ENCODE results near the gene DHX29. TPM values are rescaled to one million over a fixed set of nuclear protein-coding genes. Genes with fewer than 3 reads are reported as not detected.

Gene DHX29
- total RNA-seq, 2 experiments from 2014 or later, result 13.0 to 15.5 TPM

- H3K9me3 Mint-ChIP-seq, result no peaks in the 10 kb centered on the region
- no peaks in the 10 kb centered on the region for H3K4me1 Mint-ChIP-seq
- ChIA-PET POLR2A (no interaction called here), CTCF (no interaction called here)
- no peak for DNase-seq
- H3K27ac Mint-ChIP-seq, result no peak overlapping the region
- H3K27me3 Mint-ChIP-seq, result peaks cover 44% of the 10 kb centered on the region
- H3K36me3 Mint-ChIP-seq (ENCODE audit: low read depth), result no peaks in the 10 kb centered on the region
- no peak overlapping the region for H3K4me3 Mint-ChIP-seq
Measured at GRCh38 chr5:55241746-55242145, 65.7 kb downstream of the DHX29 start.

DNA sequence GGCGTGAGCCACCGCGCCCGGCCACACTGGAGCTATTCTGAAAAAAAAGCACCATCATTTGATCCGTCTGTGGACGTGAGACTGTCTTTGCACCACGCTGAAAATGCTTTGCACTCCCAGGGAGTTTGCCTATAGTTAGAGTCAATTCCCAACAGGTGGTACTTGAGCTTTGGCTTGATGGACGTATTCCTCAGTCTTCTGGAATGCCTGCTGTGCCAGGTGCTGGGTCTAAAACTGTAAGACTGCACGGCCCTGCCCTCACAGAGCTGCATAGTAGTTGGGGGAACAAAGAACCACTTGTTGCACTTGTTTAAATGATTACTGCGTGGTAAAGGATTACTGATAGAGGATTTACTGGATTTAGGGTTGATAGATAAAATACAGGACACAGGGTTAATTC, 70.7 kb downstream of the DHX29 start:
- Mint-ChIP-seq H3K4me1 (peaks cover 14% of the 10 kb centered on the region), H3K36me3 (ENCODE audit: low read depth) (no peaks in the 10 kb centered on the region), H3K9me3 (no peaks in the 10 kb centered on the region), H3K4me3 (no peak overlapping the region), H3K27ac (no peak overlapping the region), H3K27me3 (peaks cover 60% of the 10 kb centered on the region)
- DNase-seq, result no peak
- CTCF ChIA-PET, result no interaction called here
- POLR2A ChIA-PET, result no interaction called here

- no peak overlapping the region for H3K27ac Mint-ChIP-seq
- ChIA-PET CTCF (interaction anchor here (1.6 to 3.3 kb wide), 4 partner anchors 9 to 63 kb away, joined by 4 to 19 read pairs (median 7); no protein-coding TSS in a partner anchor), POLR2A (interaction anchor here (0.9 to 1.5 kb wide), 2 partner anchors 15 to 73 kb away, joined by 3 to 5 read pairs; partner anchors contain the start of gene DHX29)
- H3K27me3 Mint-ChIP-seq, result peaks cover 71% of the 10 kb centered on the region
- H3K4me1 Mint-ChIP-seq, result peaks cover 30% of the 10 kb centered on the region
- H3K9me3 Mint-ChIP-seq, result no peaks in the 10 kb centered on the region
- no peak for DNase-seq
- no peaks in the 10 kb centered on the region for H3K36me3 Mint-ChIP-seq (ENCODE audit: low read depth)
- peak overlapping the region; percentile 58 for H3K4me3 Mint-ChIP-seq
Measured at GRCh38 chr5:55234121-55234700, 73.3 kb downstream of the DHX29 start.

- DNase-seq, result peak; percentile 64
- peak within 1 kb of the TSS; percentile 69 for H3K4me3 Mint-ChIP-seq
- no peaks in the 10 kb centered on the region for H3K9me3 Mint-ChIP-seq
- H3K27me3 Mint-ChIP-seq, result peaks cover 75% of the 10 kb centered on the region
- H3K36me3 Mint-ChIP-seq (ENCODE audit: low read depth), result no peaks in the 10 kb centered on the region
- peaks cover 30% of the 10 kb centered on the region for H3K4me1 Mint-ChIP-seq
- ChIA-PET POLR2A (interaction anchor here (1.5 kb wide), 1 partner anchor 74 kb away, joined by 5 read pairs; the partner anchor contains the start of gene DHX29), CTCF (interaction anchor here (1.1 to 3.3 kb wide), 7 partner anchors 8 to 126 kb away, joined by 3 to 19 read pairs (median 7); partner anchors contain the start of genes DHX29 and MTREX)
- no peak within 1 kb of the TSS for H3K27ac Mint-ChIP-seq
Measured at GRCh38 chr5:55232985-55233928, 74.2 kb downstream of the DHX29 start, which contains the start of gene CCNO. TSS of gene CCNO (minus strand) at chr5:55233608. CDS start at chr5:55233523, 85 bp downstream.

- Mint-ChIP-seq H3K4me1 (peaks cover 37% of the 10 kb centered on the region), H3K36me3 (ENCODE audit: low read depth) (no peaks in the 10 kb centered on the region), H3K27ac (no peak overlapping the region), H3K9me3 (no peaks in the 10 kb centered on the region), H3K4me3 (peak overlapping the region; percentile 69), H3K27me3 (peaks cover 80% of the 10 kb centered on the region)
- ChIA-PET POLR2A (interaction anchor here (1.5 kb wide), 1 partner anchor 75 kb away, joined by 5 read pairs; the partner anchor contains the start of gene DHX29), CTCF (interaction anchor here (0.9 to 3.3 kb wide), 8 partner anchors 7 to 127 kb away, joined by 3 to 19 read pairs (median 7); partner anchors contain the start of genes DHX29 and MTREX)
- DNase-seq, result no peak
Measured at GRCh38 chr5:55232271-55232984, 75.1 kb downstream of the DHX29 start.

DNA sequence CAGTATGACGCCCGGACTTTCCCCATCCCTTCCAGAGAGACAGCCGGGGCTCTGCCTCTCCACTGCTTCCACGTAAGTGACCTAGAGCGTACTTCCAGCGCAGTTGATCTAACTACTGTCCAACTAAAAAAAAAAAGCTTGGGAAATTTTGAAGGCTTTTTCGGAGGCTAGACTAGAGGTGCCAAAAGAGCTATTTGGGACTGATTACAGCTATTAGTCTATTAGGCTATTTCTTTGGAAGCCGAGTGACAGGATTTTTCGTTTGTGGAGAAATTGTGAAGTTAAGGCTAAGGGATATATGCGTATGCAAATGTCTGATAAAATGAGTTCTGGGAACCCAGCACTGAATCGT, 75.6 kb downstream of the DHX29 start:
- peaks cover 79% of the 10 kb centered on the region for H3K27me3 Mint-ChIP-seq
- no peaks in the 10 kb centered on the region for H3K9me3 Mint-ChIP-seq
- H3K4me1 Mint-ChIP-seq, result peaks cover 37% of the 10 kb centered on the region
- CTCF ChIA-PET, result interaction anchor here (0.9 to 3.3 kb wide), 7 partner anchors 12 to 365 kb away, joined by 3 to 19 read pairs (median 4); partner anchors contain the start of genes DHX29 and MTREX
- no peaks in the 10 kb centered on the region for H3K36me3 Mint-ChIP-seq (ENCODE audit: low read depth)
- H3K27ac Mint-ChIP-seq, result no peak overlapping the region
- no peak for DNase-seq
- POLR2A ChIA-PET, result interaction anchor here (1.2 to 1.5 kb wide), 3 partner anchors 61 to 76 kb away, joined by 3 to 4 read pairs (median 3); partner anchors contain the start of genes DHX29 and MTREX
- peak overlapping the region; percentile 69 for H3K4me3 Mint-ChIP-seq

DNA sequence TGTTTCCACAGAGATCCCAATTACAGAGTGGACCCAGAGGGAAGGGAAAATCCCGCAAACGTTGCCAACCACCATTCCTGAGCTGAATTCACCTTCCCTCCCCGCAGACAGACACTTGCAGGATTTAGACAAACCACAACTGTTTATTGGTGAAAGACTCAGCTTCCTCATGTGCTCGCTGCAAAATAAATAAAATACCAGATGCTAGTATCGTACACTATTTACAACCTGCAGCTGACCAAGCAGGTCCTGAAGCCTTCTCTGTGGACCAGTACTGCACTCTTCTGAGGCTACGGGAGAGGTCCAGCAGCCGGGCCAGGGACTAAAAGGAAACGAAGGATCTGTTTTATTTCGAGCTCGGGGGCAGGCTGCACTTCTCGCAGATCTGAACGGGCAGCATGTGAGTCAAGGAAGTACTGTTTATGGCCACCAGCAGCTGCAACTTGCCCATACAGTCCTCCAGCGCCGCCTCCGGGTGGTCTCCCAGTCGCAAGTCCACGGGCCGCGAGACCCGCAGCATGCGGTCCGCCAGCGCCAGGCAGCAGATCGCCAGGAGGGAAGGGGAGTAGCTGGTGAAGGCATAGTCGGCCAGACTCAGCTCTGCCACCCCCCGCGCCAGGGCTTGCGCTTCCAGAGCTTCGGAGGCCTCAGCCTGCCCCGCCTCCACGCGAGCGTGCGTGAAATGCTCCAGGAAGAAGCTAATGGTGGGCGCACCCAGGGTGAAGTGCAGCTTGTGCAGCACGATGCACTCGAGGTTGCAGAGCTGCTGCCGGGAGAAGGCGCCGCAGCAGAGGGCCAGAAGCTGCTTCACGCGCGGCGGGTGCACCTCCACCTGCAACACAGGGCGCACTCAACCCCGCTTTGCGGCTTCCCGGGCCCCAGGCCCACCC, 76.2 kb downstream of the DHX29 start:
- peak overlapping the region; percentile 69 for H3K4me3 Mint-ChIP-seq
- no peak overlapping the region for H3K27ac Mint-ChIP-seq

DNA sequence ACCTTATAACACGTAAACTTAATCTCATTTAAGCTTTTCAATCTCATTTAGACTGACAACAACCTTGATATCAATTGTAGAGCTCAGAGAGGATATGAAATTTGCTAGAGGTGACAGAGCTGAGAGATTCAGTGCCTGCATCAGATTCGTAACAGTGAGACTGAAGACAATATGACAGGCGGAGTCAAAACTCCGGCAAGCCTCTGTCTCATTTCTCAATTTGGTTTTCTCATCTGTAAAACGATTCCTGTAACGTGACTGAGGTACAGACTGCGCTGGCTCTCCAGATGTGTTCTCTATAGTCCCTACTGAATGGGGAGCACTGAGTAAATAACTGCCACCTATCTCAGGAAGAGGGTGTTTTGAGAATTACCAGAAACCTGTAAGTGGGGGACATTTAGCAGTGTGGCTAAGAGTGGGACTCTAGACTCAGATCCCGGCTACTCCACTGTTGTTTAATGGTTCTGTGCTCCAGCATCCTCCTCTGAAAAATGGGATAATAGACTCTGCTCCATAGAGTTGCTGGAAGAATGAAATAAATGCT, 77.3 kb downstream of the DHX29 start:
- DNase-seq, result no peak
- H3K9me3 Mint-ChIP-seq, result no peaks in the 10 kb centered on the region
- CTCF ChIA-PET, result interaction anchor here (0.5 to 3.3 kb wide), 4 partner anchors 13 to 1550 kb away, joined by 3 to 19 read pairs (median 3); partner anchors contain the start of genes DHX29 and MTREX
- POLR2A ChIA-PET, result interaction anchor here (1.0 kb wide), 1 partner anchor 9 kb away, joined by 5 read pairs; no protein-coding TSS in a partner anchor
- H3K4me3 Mint-ChIP-seq, result no peak overlapping the region
- H3K36me3 Mint-ChIP-seq (ENCODE audit: low read depth), result no peaks in the 10 kb centered on the region
- H3K27ac Mint-ChIP-seq, result no peak overlapping the region
- peaks cover 44% of the 10 kb centered on the region for H3K4me1 Mint-ChIP-seq
- peaks cover 80% of the 10 kb centered on the region for H3K27me3 Mint-ChIP-seq

More for the DNA sequence above, 76.2 kb downstream of the DHX29 start:
- ChIA-PET CTCF (interaction anchor here (0.9 to 3.3 kb wide), 7 partner anchors 11 to 364 kb away, joined by 3 to 19 read pairs (median 4); partner anchors contain the start of genes DHX29 and MTREX), POLR2A (interaction anchor here (0.6 to 1.5 kb wide), 4 partner anchors 62 to 562 kb away, joined by 3 to 4 read pairs (median 3); partner anchors contain the start of genes DHX29 and MTREX)
- Mint-ChIP-seq H3K27me3 (peaks cover 74% of the 10 kb centered on the region), H3K4me1 (peaks cover 39% of the 10 kb centered on the region), H3K36me3 (ENCODE audit: low read depth) (no peaks in the 10 kb centered on the region), H3K9me3 (no peaks in the 10 kb centered on the region)
- DNase-seq, result no peak

- peaks cover under 1% of the 10 kb centered on the region for H3K36me3 Mint-ChIP-seq (ENCODE audit: low read depth)
- H3K4me3 Mint-ChIP-seq, result peak overlapping the region; percentile 56
- ChIA-PET CTCF (interaction anchor here (2.3 kb wide), 1 partner anchor 13 kb away, joined by 6 read pairs; no protein-coding TSS in a partner anchor), POLR2A (no interaction called here)
- peaks cover 49% of the 10 kb centered on the region for H3K4me1 Mint-ChIP-seq
- DNase-seq, result no peak
- peaks cover 88% of the 10 kb centered on the region for H3K27me3 Mint-ChIP-seq
- H3K27ac Mint-ChIP-seq, result peak overlapping the region; percentile 26
- no peaks in the 10 kb centered on the region for H3K9me3 Mint-ChIP-seq
Measured at GRCh38 chr5:55227664-55228430, 79.6 kb downstream of the DHX29 start.

- H3K9me3 Mint-ChIP-seq, result no peaks in the 10 kb centered on the region
- DNase-seq, result peak; percentile 55
- ChIA-PET CTCF (interaction anchor here (1.0 to 4.1 kb wide), 5 partner anchors 7 to 472 kb away, joined by 3 to 19 read pairs (median 4); partner anchors contain the start of gene CCNO), POLR2A (no interaction called here)
- H3K4me1 Mint-ChIP-seq, result peaks cover 48% of the 10 kb centered on the region
- H3K36me3 Mint-ChIP-seq (ENCODE audit: low read depth), result peaks cover 6% of the 10 kb centered on the region
- H3K27me3 Mint-ChIP-seq, result peaks cover 89% of the 10 kb centered on the region
- H3K4me3 Mint-ChIP-seq, result peak within 1 kb of the TSS; percentile 56
- peak within 1 kb of the TSS; percentile 26 for H3K27ac Mint-ChIP-seq
Measured at GRCh38 chr5:55226934-55227663, 80.4 kb downstream of the DHX29 start, which contains the start of gene MCIDAS. TSS of gene MCIDAS (minus strand) at chr5:55227315. CDS start at chr5:55227138, 177 bp downstream.

All from activated CD4-positive, alpha-beta memory T cell treated with anti-CD3 and anti-CD28 coated beads, Interleukin-2, amount 10 ng/mL, durations not matched to agents 7 days and 5 days (primary cell).